ENCODE results near the gene KRT2. TPM values are rescaled to one million over a fixed set of nuclear protein-coding genes. Genes with fewer than 3 reads are reported as not detected.

KRT2 gene
- total RNA-seq, 4 donors from 2014 or later = not detected

DNA sequence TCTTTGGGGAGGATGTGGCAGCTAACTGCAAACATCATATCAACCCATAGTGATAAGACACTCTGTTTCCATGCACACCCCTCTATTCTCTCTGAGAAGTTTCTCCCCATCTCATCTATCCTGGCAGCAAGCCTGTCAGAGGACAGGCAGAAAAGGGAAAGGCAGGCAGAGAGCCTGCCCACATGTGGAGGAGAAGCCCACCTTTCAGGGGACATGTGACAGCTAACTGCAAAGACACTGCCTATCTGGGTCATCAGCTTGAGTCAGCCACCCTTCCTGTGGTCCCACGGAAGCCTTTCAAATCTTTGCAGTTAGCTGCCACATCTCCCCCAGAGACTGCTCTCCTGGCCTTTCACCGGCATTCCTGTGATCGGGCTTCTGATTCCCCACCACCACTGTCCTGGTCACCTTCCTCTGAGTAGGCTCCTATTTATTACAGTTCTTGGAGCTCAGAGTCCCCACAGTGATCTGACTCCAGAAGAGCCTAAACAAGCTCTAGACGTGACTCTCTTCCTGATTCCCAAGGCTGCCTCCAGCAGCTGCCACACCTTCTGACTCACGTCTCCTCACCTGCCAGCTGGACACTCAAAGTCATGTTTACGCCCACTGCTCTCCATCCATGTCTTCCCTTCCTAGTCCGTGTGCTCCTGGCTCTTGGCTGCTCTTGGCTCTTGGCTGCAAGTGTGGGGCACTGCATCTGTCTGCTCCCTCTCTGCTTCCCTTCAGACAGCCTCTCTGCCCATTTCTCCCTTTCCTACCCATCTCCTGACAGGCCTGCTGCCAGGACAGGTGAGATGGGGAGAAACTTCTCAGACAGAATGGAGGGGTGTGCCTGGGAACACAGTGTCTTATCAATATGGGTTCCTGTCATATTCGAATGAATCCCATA is 35.7 kb upstream of the KRT2 start:
- Histone ChIP-seq H3K4me1 (peaks cover 10 to 28% (median 15%) of the 10 kb centered on the region in 4 donors), H3K27me3 (peaks cover 0 to 70% (median 0%) of the 10 kb centered on the region in 4 donors), H3K27ac (replicated peaks in 1 of 4) (no peak overlapping the region), H3K4me3 (no peak overlapping the region), H3K36me3 (no peaks in the 10 kb centered on the region), H3K9me3 (no peaks in the 10 kb centered on the region)
- 84% methylated on average over 8 of the region's 8 CpGs for WGBS
- TF ChIP-seq, protein P1, sequence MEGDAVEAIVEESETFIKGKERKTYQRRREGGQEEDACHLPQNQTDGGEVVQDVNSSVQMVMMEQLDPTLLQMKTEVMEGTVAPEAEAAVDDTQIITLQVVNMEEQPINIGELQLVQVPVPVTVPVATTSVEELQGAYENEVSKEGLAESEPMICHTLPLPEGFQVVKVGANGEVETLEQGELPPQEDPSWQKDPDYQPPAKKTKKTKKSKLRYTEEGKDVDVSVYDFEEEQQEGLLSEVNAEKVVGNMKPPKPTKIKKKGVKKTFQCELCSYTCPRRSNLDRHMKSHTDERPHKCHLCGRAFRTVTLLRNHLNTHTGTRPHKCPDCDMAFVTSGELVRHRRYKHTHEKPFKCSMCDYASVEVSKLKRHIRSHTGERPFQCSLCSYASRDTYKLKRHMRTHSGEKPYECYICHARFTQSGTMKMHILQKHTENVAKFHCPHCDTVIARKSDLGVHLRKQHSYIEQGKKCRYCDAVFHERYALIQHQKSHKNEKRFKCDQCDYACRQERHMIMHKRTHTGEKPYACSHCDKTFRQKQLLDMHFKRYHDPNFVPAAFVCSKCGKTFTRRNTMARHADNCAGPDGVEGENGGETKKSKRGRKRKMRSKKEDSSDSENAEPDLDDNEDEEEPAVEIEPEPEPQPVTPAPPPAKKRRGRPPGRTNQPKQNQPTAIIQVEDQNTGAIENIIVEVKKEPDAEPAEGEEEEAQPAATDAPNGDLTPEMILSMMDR (IDR thresholded peaks at IDR 0.05) = no peak
- intact Hi-C loops (cut with DNase I) = no loop called here
- no peak for DNase-seq (ENCODE audit: extremely low spot score)

DNA sequence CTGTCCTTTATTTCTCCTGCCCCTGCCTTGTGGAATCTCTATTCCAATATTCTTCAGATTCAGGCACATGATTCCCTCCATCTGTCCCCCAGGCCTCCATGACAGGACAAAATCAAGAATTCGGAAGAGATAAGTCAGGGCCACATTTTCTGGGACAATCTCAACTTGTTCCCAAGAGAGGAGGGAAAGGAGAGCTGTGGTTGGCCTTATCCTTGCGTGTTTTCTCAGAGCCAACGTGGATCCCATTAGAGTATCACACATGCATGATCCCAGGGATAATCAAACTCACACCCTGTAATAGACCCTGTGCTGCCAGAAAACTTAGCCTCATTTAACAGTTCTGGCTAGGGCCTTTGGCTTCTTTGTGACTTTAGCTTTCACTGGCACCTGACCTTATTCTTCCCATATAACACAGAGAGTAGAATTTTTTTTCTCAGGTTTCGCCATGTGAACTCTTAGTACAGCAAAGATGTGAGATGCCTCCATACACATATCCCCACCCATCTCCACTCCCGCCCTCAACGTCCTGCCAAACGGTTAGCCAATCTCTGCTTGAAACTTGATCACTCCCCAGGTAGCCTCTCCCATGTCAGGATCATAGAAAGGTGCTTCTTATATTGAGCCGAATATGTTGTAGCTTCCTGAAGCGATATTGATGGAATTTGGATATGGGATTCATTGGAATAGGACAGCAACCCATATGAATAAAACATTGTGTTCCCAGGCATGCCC is 34.9 kb upstream of the KRT2 start:
- WGBS = 86% methylated on average over 9 of the region's 9 CpGs
- H3K27me3 ChIP-seq = peaks cover 0 to 62% (median 0%) of the 10 kb centered on the region in 4 donors
- no peak for DNase-seq (ENCODE audit: extremely low spot score)

DNA sequence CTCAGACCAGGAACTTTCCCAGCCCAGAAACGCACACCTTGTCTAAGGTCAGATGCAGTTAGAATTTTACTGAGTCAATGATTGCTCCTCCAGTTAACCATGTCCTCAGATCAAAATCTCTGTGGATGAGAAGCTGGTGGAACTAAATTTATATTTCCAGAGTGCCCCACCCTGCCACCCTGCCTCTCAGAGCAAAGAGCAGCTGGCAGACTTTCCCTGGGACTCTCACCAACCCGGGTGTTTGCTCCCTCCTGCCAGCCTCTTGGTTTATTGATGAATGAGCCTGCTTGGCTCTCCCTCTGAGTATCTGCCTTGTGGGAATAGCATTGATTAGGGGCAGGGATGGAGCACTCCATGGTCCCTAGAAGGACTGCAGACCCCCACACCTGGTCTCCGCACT is 34.1 kb upstream of the KRT2 start:
- peaks cover 0 to 55% (median 0%) of the 10 kb centered on the region in 4 donors for H3K27me3 ChIP-seq
- peaks cover 6 to 20% (median 13%) of the 10 kb centered on the region in 4 donors for H3K4me1 ChIP-seq
- no peaks in the 10 kb centered on the region for H3K9me3 ChIP-seq
- TF ChIP-seq, protein P1 (IDR thresholded peaks at IDR 0.05) = no peak
- TF ChIP-seq EP300 (IDR thresholded peaks at IDR 0.05) = no peak
- TF ChIP-seq POLR2AphosphoS5 (IDR thresholded peaks at IDR 0.05) = no peak
- TF ChIP-seq POLR2A (IDR thresholded peaks at IDR 0.05; ENCODE audit: low read depth) = no peak
- H3K27ac ChIP-seq (replicated peaks in 1 of 4) = no peak overlapping the region
- 83% methylated on average over 3 of the region's 3 CpGs for WGBS
- intact Hi-C loops (cut with DNase I) = no loop called here
- H3K36me3 ChIP-seq = no peaks in the 10 kb centered on the region
- DNase-seq (ENCODE audit: extremely low spot score) = no peak
- H3K4me3 ChIP-seq = no peak overlapping the region

More for the DNA sequence above, 34.9 kb upstream of the KRT2 start:
- H3K4me1 ChIP-seq = peaks cover 10 to 28% (median 19%) of the 10 kb centered on the region in 4 donors
- no peaks in the 10 kb centered on the region for H3K9me3 ChIP-seq
- TF ChIP-seq POLR2AphosphoS5 (IDR thresholded peaks at IDR 0.05) (no peak), POLR2A (IDR thresholded peaks at IDR 0.05; ENCODE audit: low read depth) (no peak), EP300 (IDR thresholded peaks at IDR 0.05) (no peak)
- TF ChIP-seq, protein P1 (IDR thresholded peaks at IDR 0.05) = no peak
- intact Hi-C loops (cut with DNase I) = no loop called here
- H3K4me3 ChIP-seq = no peak overlapping the region
- H3K36me3 ChIP-seq = no peaks in the 10 kb centered on the region
- H3K27ac ChIP-seq (replicated peaks in 1 of 4) = no peak overlapping the region

DNA sequence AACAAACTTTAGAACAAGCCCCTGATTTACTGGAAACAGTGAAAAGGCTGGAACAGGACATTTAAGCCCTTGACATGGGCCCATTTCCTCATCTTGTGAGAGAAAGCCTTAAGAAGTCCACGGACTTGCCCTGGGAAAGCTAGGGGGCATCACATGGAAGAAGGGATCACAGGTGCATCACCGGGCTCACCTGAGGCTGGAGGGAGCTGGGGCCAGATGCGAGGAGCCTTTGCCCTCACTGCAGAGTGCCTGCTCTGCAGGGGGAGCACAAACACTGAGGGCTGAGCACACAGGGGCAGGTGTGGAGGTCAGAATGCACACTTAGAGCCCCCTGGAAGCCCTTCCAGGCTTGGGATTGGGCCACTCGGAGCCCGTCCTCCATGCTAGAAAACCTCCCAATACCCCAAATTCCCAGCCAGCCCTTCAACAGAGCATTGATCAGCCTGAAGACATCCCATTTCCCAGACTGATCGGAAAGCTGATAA is 33.4 kb upstream of the KRT2 start:
- Histone ChIP-seq H3K27me3 (peaks cover 0 to 52% (median 0%) of the 10 kb centered on the region in 4 donors), H3K27ac (replicated peaks in 1 of 4) (no peak overlapping the region), H3K36me3 (no peaks in the 10 kb centered on the region), H3K9me3 (no peaks in the 10 kb centered on the region), H3K4me3 (no peak overlapping the region), H3K4me1 (peaks cover 0 to 14% (median 7%) of the 10 kb centered on the region in 4 donors)
- intact Hi-C loops (cut with DNase I) = no loop called here
- WGBS = 80% methylated on average over 4 of the region's 6 CpGs
- TF ChIP-seq EP300 (IDR thresholded peaks at IDR 0.05) (no peak), POLR2AphosphoS5 (IDR thresholded peaks at IDR 0.05) (no peak), POLR2A (IDR thresholded peaks at IDR 0.05; ENCODE audit: low read depth) (no peak)
- TF ChIP-seq, protein P1 (IDR thresholded peaks at IDR 0.05) = no peak
- no peak for DNase-seq (ENCODE audit: extremely low spot score)

All from esophagus muscularis mucosa (tissue), 4 donors.